Heart left ventricle (tissue), 13 donors: ENCODE measurements around the gene COX15.
"Not testable (repeated sequence)": the region's sequence is repeated elsewhere in the genome, so short reads cannot be mapped to it uniquely, and the experiment has no call there.

Experiments
- CTCF ChIP-seq, 12 donors: fragments of 200-600 bp; sonication (generic) in 4 of 12; IDR thresholded peaks; one replicate each; pipeline versions ENCODE4 v1.5.0 to v1.8.0; 2018 to 2022; ENCODE audit warnings: antibody characterized with exemption in 12 of 12, mild to moderate bottlenecking in 5 of 12
- POLR2A ChIP-seq, 2 donors: fragments of 450-650 bp; IDR thresholded peaks; one replicate each; pipeline ENCODE4 v1.6.1; 2017; ENCODE audit warnings: antibody characterized with exemption in 2 of 2, mild to moderate bottlenecking in 2 of 2, moderate library complexity in 2 of 2
- donor health status: ischemic (EF 13 %, LVEDD 7.1; RV severe dilation, severe dysfunction).
- donor health status: DM: no; HTN: yes; CAD: no.
- donor health status: DM: no; HTN: no; CAD: no.
- donor health status: ischemic (EF 25% LVEDD 6.9; RV normal size, moderate dysfunction).
- donor health status: ischemic (EF 25% LVEDD 5.7; RV mildly dilated, moderate dysfunction).
- donor health status: ischemic (EF 35%, LVEDD 5.7; RV mildly dilated, moderate dysfunction).
- donor health status: nonischemic (EF 11% LVEDD 7.7; RV severe dilation, severe dysfunction).
- donor health status: DM: yes; HTN: yes; CAD: no.
- donor health status: PGD.
- donor health status: ischemic (EF 29% LVEDD 5.4; RV normal size, mild dysfunction).
- donor health status: nonischemic (EF 23%, LVEDD 6.1; RV moderate dilation, normal function).

- not testable (repeated sequence) for TF ChIP-seq CTCF, POLR2A (IDR thresholded peaks at IDR 0.05)
Measured at GRCh38 chr10:99746166-99746565, 14.2 kb upstream of the COX15 start.
